NCI-H146 treated with DMSO at 0.1 percent for 48 hours (cell line): Measurements from ENCODE around the gene FAM114A1.

Experiments used
- DNase-seq: peaks from one replicate; lab custom pipeline; 2025; ENCODE audit not compliant: unreplicated experiment; lab: John Stamatoyannopoulos, UW

The FAM114A1 gene

DNA sequence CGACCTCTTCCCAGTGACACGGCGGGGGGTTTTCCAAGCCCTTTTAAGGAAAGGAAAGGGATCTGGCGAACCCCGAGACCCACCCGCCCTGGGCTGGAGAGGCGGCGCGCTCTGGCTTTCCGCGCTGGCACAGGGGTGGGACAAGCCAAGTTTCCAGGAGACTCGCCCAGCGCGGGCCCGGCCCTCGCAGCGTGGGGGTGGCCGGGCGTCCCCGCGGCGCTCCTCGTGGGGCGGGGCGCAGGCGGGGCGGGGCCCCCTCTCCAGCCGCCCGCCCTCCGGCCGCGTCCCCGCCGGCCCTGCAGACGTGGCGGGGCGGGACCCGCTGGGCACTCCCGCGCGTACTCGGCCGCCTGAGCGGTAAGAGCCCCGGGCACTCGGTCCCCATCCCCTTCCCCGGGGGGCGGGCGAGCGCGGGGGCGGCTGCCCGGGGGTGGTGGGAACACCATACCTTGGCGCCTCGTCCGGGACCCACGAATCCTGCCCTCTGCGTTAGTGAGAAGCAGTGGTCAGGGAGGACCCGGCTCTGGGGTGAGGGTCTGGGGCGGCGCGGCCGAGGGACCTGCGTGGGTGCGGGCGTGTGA, at the start of gene FAM114A1:
Gene FAM114A1, plus strand, starts transcription at position 329 of the 581 bp plus-strand sequence. CDS start 10,273 bp downstream, outside the sequence.
- no peak for DNase-seq

DNA sequence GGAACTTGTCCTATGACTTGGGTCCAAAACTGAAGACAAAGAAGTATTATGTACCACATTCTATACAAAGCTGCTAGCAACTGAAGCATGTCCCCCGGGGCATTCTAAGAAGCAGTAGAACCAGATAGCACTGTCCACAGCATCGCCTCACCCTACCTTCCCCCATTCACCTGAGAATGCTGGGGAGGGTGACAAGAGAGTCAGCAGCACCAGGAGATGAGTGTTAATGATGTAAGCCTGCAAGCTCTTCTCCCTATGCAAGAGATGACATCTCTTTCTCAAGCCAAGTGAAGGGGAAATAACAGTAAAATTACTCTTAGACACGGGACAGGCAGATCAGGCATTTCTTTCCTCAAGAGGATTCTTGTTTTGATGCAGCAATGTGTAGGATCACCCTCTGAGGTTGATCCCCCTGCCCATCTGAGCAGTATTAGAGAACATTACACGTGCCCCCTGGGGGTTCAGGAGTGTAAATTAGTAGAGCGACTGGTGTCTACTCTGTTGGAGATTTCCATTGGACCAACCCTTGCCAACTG, 49.1 kb upstream of the FAM114A1 start:
- no peak for DNase-seq

DNA sequence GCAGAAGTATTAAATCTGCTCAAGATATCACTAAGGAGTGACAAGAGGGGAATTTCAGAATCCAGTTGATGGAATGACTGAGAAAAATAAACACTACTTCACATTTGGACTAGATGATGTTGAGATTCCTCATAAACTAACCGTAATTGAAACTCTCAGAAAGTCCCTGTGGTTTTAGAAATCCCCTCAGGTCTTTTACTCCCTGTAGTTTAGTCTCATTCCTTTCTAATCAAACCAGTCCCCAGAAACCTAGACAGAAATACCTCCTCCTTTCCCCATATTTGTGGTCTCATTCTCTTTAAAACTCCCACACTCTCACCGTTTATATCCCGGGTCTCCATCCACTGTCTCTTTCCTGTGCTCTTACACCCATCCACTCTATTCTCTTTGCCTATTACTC, 48.0 kb upstream of the FAM114A1 start:
- DNase-seq: no peak

GRCh38 chr4:38820329-38821061, 47.1 kb upstream of the FAM114A1 start:
- DNase-seq: no peak

- DNase-seq: no peak
Observed at GRCh38 chr4:38821739-38822138, 45.9 kb upstream of the FAM114A1 start.

DNA sequence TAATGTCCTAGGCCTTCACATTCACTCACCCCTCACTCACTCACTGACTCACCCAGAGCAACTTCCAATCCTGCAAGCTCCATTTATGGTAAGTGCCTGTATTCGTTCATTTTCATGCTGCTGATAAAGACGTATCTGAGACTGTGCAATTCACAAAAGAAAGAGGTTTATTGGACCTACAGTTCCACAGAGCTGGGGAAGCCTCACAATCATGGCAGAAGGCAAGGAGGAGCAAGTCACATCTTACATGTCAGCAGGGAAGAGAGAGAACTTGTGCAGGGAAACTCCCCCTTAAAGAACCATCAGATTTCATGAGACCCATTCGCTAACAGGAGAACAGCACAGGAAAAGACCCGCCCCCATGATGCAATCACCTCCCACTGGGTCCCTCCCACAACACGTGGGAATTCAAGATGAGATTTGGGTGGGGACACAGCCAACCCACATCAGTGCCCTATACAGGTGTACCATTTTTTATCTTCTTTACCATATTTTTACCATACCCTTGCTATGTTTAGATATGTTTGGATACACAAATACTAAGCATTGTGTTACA, 44.8 kb upstream of the FAM114A1 start:
- no peak for DNase-seq

DNA sequence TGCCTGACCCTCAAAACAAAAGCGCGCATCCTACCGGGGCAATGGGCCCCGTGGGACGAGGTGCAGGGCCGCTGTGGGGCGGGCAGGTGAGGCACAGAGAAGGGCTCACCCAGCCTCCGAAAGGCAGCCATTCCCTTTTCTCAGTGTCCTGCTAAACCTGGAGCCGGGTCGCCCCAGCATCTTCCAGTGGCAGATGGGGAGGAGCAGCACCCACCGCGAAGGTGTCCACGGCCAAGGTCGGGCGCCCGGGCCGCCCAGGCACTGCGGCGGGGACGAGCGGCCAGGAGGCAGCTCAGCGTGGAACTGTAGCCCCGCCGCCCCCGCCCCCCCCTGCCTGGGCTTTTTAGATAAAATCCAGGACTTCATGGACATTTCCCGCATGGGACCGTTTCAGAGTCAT, 43.8 kb upstream of the FAM114A1 start:
- no peak for DNase-seq

GRCh38 chr4:38829237-38829636, 38.4 kb upstream of the FAM114A1 start:
- no peak for DNase-seq

DNA sequence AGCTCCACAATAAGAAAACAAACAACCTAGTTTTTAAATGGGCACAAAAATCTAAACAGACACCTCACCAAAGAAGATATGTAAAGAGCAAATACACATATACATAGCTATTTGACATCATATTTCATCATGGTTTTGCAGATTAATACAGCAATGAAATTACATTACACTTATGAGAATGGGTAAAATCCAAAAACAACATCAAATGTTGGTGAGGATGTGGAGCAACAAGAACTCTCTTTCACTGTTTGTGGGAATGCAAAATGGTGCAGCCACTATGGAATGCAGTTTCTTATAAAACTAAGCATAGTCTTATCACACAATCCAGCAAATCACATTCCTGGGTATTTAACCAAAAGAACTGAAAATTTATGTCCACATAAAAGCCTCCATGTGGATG, 36.0 kb upstream of the FAM114A1 start:
- no peak for DNase-seq

DNA sequence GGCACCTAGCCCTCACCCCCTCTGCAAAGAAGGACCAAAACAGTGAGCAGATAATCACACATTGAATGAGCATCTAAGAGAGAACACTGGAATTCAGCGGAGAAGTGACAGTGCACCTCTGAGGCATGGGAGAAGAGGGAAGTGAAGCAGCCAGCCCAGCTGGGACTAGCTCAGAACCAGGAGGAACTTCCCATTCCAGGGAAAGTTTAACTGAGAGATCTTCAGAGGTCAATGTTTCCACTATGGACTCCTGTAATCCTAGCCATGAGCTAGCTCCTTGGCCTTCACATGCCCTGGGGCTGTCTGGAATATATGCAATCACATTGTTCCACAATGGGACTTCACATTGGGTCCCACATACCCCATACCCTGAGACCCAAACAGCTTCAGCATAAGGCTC, 35.4 kb upstream of the FAM114A1 start:
- no peak for DNase-seq

DNA sequence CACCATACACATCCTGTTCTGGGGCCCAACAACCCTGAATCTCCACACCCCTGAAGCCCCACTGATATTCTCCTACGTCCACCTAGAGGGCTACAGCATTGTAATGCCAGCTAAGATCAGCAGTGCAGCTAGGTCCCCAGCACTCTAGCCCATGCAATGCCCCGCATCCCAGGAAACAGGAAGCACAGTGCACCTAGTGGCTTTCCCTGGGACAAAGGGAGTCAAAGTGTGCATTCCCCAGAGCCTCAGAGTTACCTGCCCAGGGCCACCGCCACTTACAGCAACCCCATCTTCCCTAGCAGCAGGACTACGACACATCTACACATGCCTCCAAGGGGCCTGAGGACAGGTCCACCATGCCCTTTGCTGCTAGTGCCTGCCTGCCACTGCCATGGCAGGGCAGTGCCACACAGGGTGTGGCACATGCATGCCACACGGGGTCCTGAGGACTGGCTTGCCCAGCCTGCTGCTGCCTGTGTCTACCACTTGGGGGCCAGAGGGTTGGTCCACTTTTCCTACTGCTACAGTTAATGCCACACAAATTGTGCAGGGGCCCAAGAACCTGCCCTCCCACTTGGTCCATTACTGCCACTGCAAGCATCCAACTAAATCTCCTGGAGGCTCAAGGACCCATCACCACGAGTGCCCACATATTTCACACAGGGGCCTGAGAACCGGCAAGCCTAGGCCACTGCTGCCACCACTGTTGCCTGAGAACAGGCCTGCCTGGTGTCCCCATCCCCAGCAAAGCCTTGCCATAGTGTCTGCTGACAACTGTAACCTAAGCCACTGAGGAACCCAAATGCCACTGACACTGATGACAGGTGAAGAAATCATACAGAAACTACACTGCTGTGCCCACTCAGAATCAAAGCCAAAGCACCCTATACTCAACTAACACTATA, 34.7 kb upstream of the FAM114A1 start:
- no peak for DNase-seq

- DNase-seq: no peak
Observed at GRCh38 chr4:38834570-38834969, 33.0 kb upstream of the FAM114A1 start.

GRCh38 chr4:38837334-38837733, 30.3 kb upstream of the FAM114A1 start:
- DNase-seq: no peak

DNA sequence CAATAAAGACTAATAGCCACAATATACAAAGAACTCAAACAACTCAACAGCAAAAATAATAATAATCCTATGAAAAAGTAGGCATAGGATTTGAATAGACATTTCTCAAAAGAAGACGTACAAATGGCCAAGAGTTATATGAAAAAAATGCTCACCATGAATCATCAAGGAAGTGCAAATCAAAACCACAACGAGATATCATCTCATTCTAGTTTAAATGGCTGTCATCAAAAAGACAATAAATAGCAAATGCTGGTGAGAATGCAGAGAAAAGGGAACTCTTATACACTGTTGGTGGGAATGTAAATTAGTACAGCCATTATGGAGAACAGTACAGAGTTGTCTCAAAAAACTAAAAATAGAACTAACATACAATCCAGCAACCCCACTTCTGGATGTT, 29.8 kb upstream of the FAM114A1 start:
- no peak for DNase-seq

DNA sequence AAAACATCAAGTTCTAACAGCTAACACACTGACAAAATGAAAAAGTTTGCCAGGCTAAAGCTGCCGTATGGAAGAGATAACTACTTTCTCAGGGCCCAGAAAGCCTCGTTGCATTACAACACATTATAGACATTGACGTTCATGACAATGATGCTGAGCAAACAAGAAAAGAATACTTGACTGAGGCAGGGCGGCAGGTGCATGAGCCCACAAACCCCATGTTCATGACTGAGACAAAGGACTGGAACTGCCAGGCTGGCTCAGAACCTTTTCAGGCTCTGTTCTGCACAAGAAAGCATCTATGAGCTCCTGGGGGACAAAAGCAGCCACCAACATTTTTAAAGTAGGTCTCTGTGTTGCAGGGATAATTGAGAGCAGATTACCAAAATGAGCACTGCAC, 24.6 kb upstream of the FAM114A1 start:
- DNase-seq: no peak

DNA sequence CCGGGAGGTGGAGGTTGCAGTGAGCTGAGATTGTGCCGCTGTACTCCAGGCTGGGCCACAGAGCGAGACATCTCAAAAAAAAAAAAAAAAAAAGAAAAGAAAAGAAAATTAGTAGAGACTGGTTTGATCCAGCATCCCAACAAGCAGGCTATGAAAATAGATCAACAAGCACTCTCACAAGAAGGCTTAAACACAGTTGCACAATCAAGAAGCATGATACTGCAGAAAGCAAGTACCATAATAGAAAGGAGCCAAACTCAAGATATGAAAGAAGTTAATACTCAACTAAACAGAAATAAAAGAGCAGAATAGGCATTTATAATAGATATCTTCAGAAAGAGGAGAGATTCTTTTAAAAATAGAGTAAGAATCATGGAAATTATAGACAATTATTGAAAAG, 21.6 kb upstream of the FAM114A1 start:
- no peak for DNase-seq

DNA sequence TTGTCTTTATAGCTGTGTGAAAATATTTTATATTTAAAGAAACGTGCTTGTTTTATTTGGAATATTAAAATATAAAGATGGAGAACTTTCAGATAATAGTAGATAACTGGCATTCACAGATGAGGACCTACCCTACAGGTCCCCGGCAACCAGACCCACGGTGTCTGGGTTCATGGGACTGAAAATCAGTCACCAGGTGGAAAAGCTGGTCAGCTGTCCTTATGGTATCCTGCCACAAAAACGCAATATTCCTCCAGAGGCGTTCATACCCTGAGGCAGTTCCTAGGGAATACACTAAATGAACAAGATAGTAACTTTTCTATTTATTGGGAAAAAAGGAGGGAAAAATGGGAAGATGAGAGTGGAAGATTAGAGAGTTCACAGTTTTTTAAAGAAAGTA, 12.1 kb upstream of the FAM114A1 start:
- no peak for DNase-seq

DNA sequence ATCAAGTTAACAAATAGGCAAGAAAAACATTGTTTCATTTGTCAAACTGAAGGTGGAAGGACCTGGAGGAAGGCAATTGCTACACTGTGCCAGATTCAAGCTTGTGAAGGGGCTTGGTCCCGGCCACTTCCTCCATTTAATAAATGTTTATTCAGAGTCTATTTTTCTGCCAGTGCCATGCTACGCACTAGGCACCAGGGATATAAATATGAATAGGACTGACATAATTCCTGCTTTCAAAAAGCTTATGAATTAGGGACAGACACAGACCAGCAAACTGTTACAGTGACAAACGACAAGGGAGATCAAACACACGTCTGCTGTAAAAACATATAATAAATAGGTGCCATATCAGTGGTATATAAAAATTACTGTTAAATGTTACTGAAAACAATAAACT, 11.6 kb upstream of the FAM114A1 start:
- DNase-seq: no peak

DNA sequence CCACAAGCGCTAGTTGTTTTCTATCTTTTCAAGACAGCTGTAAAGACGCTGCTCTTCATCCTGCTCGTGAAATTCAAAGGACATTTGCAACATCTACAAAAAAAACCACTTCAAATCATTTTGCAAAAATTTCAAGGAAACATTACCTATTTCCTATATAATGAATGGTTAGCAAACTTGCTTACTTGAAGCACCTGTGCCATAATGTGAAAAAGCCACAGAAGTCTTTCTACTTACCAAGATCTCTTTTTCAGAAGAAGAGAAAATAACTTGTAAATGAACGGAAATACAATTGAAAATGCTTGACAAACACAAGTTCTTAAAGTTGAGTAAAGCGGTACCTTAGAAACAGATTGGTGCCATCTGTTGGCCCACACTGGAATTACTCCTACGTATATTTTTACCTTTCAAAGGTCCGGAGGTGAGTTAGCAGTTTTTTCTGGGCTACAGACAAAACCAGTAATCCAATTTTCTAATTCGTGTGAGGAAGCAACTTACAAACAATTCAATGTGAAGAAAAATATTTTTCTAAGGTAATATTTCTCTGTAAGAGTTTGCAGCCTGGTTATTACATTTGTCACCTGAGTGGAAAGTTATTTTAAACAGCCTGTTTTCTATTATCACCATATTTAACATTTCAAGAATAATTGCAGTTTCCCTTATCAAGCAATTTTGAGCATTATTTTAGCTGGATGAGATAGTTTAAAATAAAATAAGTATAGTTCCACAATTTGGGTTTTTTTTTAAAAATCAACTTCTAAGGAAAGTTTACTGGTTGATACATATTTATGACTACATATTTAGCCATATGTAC, 10.9 kb upstream of the FAM114A1 start, which contains the start of gene TLR6:
Gene TLR6, minus strand, starts transcription at position 294 of the 814 bp plus-strand sequence. CDS start 27,344 bp downstream, outside the sequence.
- no peak for DNase-seq

GRCh38 chr4:38857354-38858096, 10.1 kb upstream of the FAM114A1 start:
- no peak for DNase-seq
